PC-3 (cell line): ENCODE data around the gene ARID5A. TPM values are rescaled to one million over a fixed set of nuclear protein-coding genes. Genes with fewer than 3 reads are reported as not detected.
A peak's percentile ranks its signal among the peaks of the same experiment; 100 is the strongest.

Source experiments
- ATAC-seq: fragments of 200-7000 bp; cut with Tn5 transposase; 2 replicates; pipeline ENCODE4 v1.9.1; 2020; ENCODE audit warnings: mild to moderate bottlenecking, moderate library complexity
- BruUV-seq: library from RNA; stranded (reverse); fragments of 400-500 nt; replicated peaks from 2 replicates; lab custom pipeline; 2021; lab: Mats Ljungman, UMichigan
- CTCF ChIA-PET: fragments of 300-600 bp; sonication (Branson Sonifier 250); formaldehyde crosslinking; loops from one replicate; lab custom pipeline; 2022; ENCODE audit warnings: antibody characterized with exemption; lab: Charles Lee
- POLR2A ChIA-PET: fragments of 300-600 bp; sonication (Branson Sonifier 250); formaldehyde crosslinking; loops from one replicate; lab custom pipeline; 2022; ENCODE audit warnings: antibody characterized with exemption; ENCODE audit not compliant: unreplicated experiment; lab: Charles Lee
- DNase-seq: peaks from one replicate; pipeline ENCODE4 v3.0.0-alpha.2; 2015
- H2AFZ ChIP-seq: fragments of 300-600 bp; sonication (generic); 2 replicates; pipeline ENCODE4 v1.6.0; 2016; ENCODE audit warnings: antibody characterized with exemption, low read length
- H3F3A ChIP-seq: fragments of 300-600 bp; sonication (generic); one replicate; pipeline ENCODE4 v1.6.0; 2017; ENCODE audit warnings: antibody characterized with exemption, low read length, control low read depth, mild to moderate bottlenecking; ENCODE audit not compliant: unreplicated experiment
- H3K27ac ChIP-seq: fragments of 300-600 bp; sonication (generic); 2 replicates; pipeline ENCODE4 v1.5.1; 2016; ENCODE audit warnings: mild to moderate bottlenecking, low read length
- H3K27me3 ChIP-seq: fragments of 300-600 bp; sonication (generic); 2 replicates; pipeline ENCODE4 v1.6.1; 2016; ENCODE audit warnings: low read length, mixed read lengths
- H3K36me3 ChIP-seq: fragments of 300-600 bp; sonication (generic); 2 replicates; pipeline ENCODE4 v1.6.1; 2016; ENCODE audit warnings: low read depth, mixed run types, low read length, mixed read lengths
- H3K4me1 ChIP-seq: fragments of 300-600 bp; sonication (generic); 2 replicates; pipeline ENCODE4 v1.5.1; 2016; ENCODE audit warnings: low read length; ENCODE audit not compliant: insufficient read depth
- H3K4me2 ChIP-seq: fragments of 300-600 bp; sonication (generic); 2 replicates; pipeline ENCODE4 v1.6.0; 2016; ENCODE audit warnings: low read length
- H3K4me3 ChIP-seq: fragments of 300-600 bp; sonication (generic); 2 replicates; pipeline ENCODE4 v1.5.1; 2016; ENCODE audit warnings: mild to moderate bottlenecking, low read length, mixed read lengths
- H3K79me2 ChIP-seq: fragments of 300-600 bp; sonication (generic); 2 replicates; pipeline ENCODE4 v1.6.1; 2017; ENCODE audit warnings: low read length, mixed read lengths
- H3K9ac ChIP-seq: fragments of 300-600 bp; sonication (generic); 2 replicates; pipeline ENCODE4 v1.6.0; 2016; ENCODE audit warnings: mild to moderate bottlenecking, low read length
- H3K9me2 ChIP-seq: fragments of 300-600 bp; sonication (generic); replicated peaks from 2 replicates; pipeline ENCODE4 v1.6.1; 2016; ENCODE audit warnings: mixed run types, low read length, mixed read lengths
- H3K9me3 ChIP-seq: fragments of 300-600 bp; sonication (generic); 2 replicates; pipeline ENCODE4 v1.6.1; 2016; ENCODE audit warnings: low read length, mixed read lengths
- H4K20me1 ChIP-seq: fragments of 300-600 bp; sonication (generic); 2 replicates; pipeline ENCODE4 v1.6.1; 2016; ENCODE audit warnings: low read length, mixed read lengths
- EZH2 ChIP-seq: fragments of 300-600 bp; sonication (generic); IDR thresholded peaks from one replicate; pipeline ENCODE4 v1.6.1; 2017; ENCODE audit warnings: antibody characterized with exemption, mild to moderate bottlenecking, low read length; ENCODE audit not compliant: unreplicated experiment
- EZH2phosphoT487 ChIP-seq: fragments of 300-600 bp; sonication (generic); IDR thresholded peaks from 2 replicates; pipeline ENCODE4 v1.6.1; 2018; ENCODE audit warnings: mild to moderate bottlenecking, antibody characterized with exemption, low read length, borderline replicate concordance
- intact Hi-C: fragments of 100-400 bp; cut with micrococcal nuclease; formaldehyde crosslinking; loops from 2 replicates; pipeline ENCODE4 v1.9.0; 2023
- total RNA-seq: library from RNA; depleted of rRNA; stranded (reverse); fragments of >200 nt; gene quantifications from 2 replicates; pipeline ENCODE4 v1.2.3, GENCODE V29; 2014
- TF ChIP-seq, protein P1 (sequence below): fragments of 300-600 bp; sonication (generic); conservative IDR thresholded peaks from 2 replicates; pipeline ENCODE4 v1.5.1; 2017; ENCODE audit warnings: antibody characterized with exemption, low read depth, mild to moderate bottlenecking, low read length

Gene ARID5A
- total RNA-seq, 1 experiment from 2014 or later: 8.2 TPM

DNA sequence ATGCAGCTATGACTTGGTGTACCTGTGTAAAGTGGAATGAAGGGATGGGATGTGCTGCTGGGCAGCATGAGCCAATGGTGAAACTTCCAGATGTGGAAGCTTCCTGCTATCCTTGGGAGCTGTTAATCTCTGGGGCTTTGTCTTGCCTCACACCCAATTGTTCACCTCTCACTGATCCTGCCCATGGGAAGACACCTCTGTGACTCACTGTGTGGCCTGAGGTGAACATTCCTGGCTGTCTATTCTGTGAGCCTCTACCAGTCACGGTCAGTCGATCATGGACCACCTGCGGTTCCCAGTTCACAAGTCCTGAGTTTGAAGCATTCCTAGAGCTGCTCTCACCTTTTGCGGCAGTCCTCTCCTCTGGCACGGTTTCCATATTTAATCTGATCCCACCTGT lies 43.5 kb upstream of the ARID5A start:
- Histone ChIP-seq H3K36me3 (no peaks in the 10 kb centered on the region), H3F3A (no peaks in the 10 kb centered on the region), H2AFZ (no peak overlapping the region), H3K4me1 (peaks cover 6% of the 10 kb centered on the region; the same call in 1 of the 2 replicates), H4K20me1 (no peaks in the 10 kb centered on the region), H3K9me3 (no peaks in the 10 kb centered on the region), H3K27ac (no peak overlapping the region), H3K4me3 (no peak overlapping the region), H3K9me2 (no peaks in the 10 kb centered on the region), H3K79me2 (no peaks in the 10 kb centered on the region), H3K4me2 (no peak overlapping the region), H3K27me3 (no peaks in the 10 kb centered on the region), H3K9ac (no peak overlapping the region)
- no TSS peak for BruUV-seq
- CTCF ChIA-PET: no interaction called here
- intact Hi-C loops: no loop called here
- POLR2A ChIA-PET: no interaction called here
- DNase-seq (peak; percentile 70), ATAC-seq (peak; percentile 40; the same call in 1 of the 2 replicates)
- TF ChIP-seq, protein P1, sequence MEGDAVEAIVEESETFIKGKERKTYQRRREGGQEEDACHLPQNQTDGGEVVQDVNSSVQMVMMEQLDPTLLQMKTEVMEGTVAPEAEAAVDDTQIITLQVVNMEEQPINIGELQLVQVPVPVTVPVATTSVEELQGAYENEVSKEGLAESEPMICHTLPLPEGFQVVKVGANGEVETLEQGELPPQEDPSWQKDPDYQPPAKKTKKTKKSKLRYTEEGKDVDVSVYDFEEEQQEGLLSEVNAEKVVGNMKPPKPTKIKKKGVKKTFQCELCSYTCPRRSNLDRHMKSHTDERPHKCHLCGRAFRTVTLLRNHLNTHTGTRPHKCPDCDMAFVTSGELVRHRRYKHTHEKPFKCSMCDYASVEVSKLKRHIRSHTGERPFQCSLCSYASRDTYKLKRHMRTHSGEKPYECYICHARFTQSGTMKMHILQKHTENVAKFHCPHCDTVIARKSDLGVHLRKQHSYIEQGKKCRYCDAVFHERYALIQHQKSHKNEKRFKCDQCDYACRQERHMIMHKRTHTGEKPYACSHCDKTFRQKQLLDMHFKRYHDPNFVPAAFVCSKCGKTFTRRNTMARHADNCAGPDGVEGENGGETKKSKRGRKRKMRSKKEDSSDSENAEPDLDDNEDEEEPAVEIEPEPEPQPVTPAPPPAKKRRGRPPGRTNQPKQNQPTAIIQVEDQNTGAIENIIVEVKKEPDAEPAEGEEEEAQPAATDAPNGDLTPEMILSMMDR: no peak
- TF ChIP-seq EZH2phosphoT487 (no peak), EZH2 (no peak)

DNA sequence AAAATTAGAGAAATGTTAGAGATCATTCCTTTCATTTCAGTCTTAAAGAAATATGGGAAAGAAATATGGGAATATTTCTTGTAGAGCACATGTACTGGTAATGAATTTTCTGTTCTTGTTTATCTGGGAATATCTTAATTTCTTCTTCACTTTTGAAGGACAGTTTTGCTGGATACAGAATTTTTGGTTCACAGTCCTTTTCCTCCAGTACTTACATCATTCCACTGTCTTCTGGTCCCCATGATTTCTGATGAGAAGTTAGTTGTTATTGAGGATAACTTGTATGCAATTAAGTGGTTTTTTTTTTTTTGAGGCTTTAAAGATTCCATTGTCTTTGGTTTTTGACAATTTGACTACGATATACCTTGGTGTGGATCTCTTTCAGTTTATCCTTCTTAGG lies 42.4 kb upstream of the ARID5A start:
- ChIA-PET POLR2A (no interaction called here), CTCF (no interaction called here)
- peaks cover 6% of the 10 kb centered on the region; the same call in 1 of the 2 replicates for H3K4me1 ChIP-seq
- no TSS peak for BruUV-seq
- no peak overlapping the region for H3K4me2 ChIP-seq
- no peak overlapping the region for H3K9ac ChIP-seq
- TF ChIP-seq, protein P1: no peak
- no peak for TF ChIP-seq EZH2
- no peak for TF ChIP-seq EZH2phosphoT487
- H3F3A ChIP-seq: no peaks in the 10 kb centered on the region
- H2AFZ ChIP-seq: no peak overlapping the region
- H3K27ac ChIP-seq: no peak overlapping the region
- no peaks in the 10 kb centered on the region for H3K9me2 ChIP-seq
- H3K27me3 ChIP-seq: no peaks in the 10 kb centered on the region
- H3K36me3 ChIP-seq: no peaks in the 10 kb centered on the region
- no peaks in the 10 kb centered on the region for H4K20me1 ChIP-seq
- intact Hi-C loops: no loop called here
- H3K9me3 ChIP-seq: no peaks in the 10 kb centered on the region
- DNase-seq (no peak), ATAC-seq (no peak)
- H3K4me3 ChIP-seq: no peak overlapping the region
- no peaks in the 10 kb centered on the region for H3K79me2 ChIP-seq

GRCh38 chr2:96495982-96496629 lies 40.4 kb upstream of the ARID5A start:
- DNase-seq: no peak
- Histone ChIP-seq H3K36me3 (no peaks in the 10 kb centered on the region), H3K4me3 (no peak overlapping the region), H3K4me2 (no peak overlapping the region), H3K27me3 (no peaks in the 10 kb centered on the region), H3F3A (no peaks in the 10 kb centered on the region), H3K4me1 (peaks cover 6% of the 10 kb centered on the region; the same call in 1 of the 2 replicates), H3K79me2 (no peaks in the 10 kb centered on the region), H3K27ac (no peak overlapping the region), H2AFZ (no peak overlapping the region), H3K9me2 (no peaks in the 10 kb centered on the region), H3K9me3 (no peaks in the 10 kb centered on the region), H4K20me1 (no peaks in the 10 kb centered on the region), H3K9ac (no peak overlapping the region)
- ChIA-PET POLR2A (no interaction called here), CTCF (interaction anchor here (0.6 kb wide), 1 partner anchor 87 kb away, joined by 3 read pairs; no protein-coding TSS in a partner anchor)
- BruUV-seq: no TSS peak
- no peak for ATAC-seq
- intact Hi-C loops: no loop called here
- TF ChIP-seq EZH2 (no peak), EZH2phosphoT487 (no peak)
- TF ChIP-seq, protein P1: no peak
